ENCODE results near the gene TMEM150B. TPM values are rescaled to one million over a fixed set of nuclear protein-coding genes. Genes with fewer than 3 reads are reported as not detected.

TMEM150B gene
- total RNA-seq, 1 experiment from 2014 or later, result not detected

DNA sequence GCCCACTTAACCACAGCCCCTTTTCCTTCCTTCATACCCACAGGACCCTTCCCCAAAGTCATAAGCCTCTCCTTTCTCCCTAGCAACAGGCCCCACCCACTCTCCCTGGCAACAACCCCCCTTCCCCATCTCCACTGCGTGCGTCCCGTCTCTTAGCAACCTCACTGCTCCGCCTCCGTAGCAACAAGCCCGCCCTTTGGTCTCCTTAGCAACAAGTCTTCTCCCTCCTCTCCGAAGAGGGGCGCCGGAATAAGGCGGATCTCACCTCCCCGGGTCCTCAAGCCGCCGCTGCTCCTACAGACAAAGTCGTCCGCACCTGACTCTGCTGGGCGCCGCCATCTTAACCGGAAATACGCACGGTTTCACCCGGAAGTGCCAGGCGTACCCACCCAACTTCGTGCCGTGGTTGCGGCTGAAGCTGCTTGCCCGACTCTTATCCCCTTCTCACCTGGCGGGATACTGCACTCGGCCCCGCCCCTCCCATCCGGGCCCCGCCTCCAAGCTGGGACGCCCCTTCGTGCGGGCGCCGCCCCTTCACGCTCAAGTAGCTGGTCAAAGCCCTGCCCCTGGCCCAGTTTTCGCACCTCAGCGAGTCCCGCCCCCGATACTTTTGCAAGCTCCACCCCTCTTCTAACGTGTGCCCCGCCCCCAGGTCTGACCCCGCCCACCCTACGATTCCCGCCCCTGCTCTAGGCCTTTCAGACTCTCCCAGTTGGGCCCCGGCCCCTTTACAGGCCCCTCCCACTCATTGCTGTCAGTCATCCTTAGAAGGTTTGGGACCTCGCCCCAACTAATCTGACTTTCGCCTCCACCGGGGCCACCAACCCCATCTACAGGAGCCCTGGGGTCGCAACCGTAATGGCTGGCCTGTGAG lies 45.1 kb downstream of the TMEM150B start, which contains the start of gene HSPBP1:
HSPBP1 (minus strand) TSS at position 341 of the 874 bp plus-strand sequence. CDS start 502 bp downstream, outside the sequence.
- ChIA-PET POLR2A (interaction anchor here (0.8 to 3.3 kb wide), 11 partner anchors 13 to 193 kb away, joined by 3 to 26 read pairs (median 4); partner anchors contain the start of genes KMT5C, PPP6R1, TMEM238 and UBE2S), CTCF (interaction anchor here (0.6 to 1.3 kb wide), 5 partner anchors 12 to 120 kb away, joined by 3 to 5 read pairs (median 4); partner anchors contain the start of gene KMT5C), RAD21 (ENCODE audit: low non-redundant PET in 1 of 2, low total read pairs in 2 of 2, uncharacterized antibody in 2 of 2, unreplicated experiment in 2 of 2) (no interaction called here)
- Histone ChIP-seq H2AFZ (ENCODE audit: low read depth, low read length, poor library complexity, severe bottlenecking) (no peak within 1 kb of the TSS), H3K9me2 (ENCODE audit: insufficient read depth) (no peaks in the 10 kb centered on the region), H3K36me3 (ENCODE audit: control insufficient read depth in 1 of 2, insufficient read depth in 2 of 2, low read length in 2 of 2) (peaks cover 5 to 12% of the 10 kb centered on the region in 2 experiments; a peak in 3 of 4 replicates), H3K9me3 (ENCODE audit: control insufficient read depth in 1 of 2, insufficient read depth in 1 of 2, low read depth in 1 of 2, low read length in 2 of 2) (no peaks in the 10 kb centered on the region), H3K4me1 (ENCODE audit: control insufficient read depth in 1 of 2, insufficient read depth in 2 of 2, low read length in 2 of 2) (peaks cover 19 to 35% of the 10 kb centered on the region in 2 experiments), H4K20me1 (ENCODE audit: insufficient read depth) (no peaks in the 10 kb centered on the region), H3K79me2 (ENCODE audit: insufficient read depth, low read length) (peaks cover 20% of the 10 kb centered on the region), H3K27ac (ENCODE audit: low read depth, low read length) (peak within 1 kb of the TSS; percentile 68), H3K27me3 (ENCODE audit: insufficient read depth, low read length) (no peaks in the 10 kb centered on the region), H3K4me2 (ENCODE audit: low read length) (peak within 1 kb of the TSS; percentile 100), H3K9ac (ENCODE audit: low read length) (peak within 1 kb of the TSS; percentile 89), H3K4me3 (replicated peaks in 1 of 2; ENCODE audit: low read depth in 1 of 2, low read length in 2 of 2) (peak within 1 kb of the TSS; percentile 97 to 99)
- no TSS peak for BruUV-seq (replicated peaks)
- peak; percentile 94 for ATAC-seq
- DNase-seq (ENCODE audit: low read depth, low spot score), result peak; percentile 98
- intact Hi-C loops (cut with micrococcal nuclease), result no loop called here
- TF ChIP-seq ELF1 (IDR thresholded peaks at IDR 0.05; ENCODE audit: borderline replicate concordance, low read depth) (no peak; the same call in 1 of the 2 replicates), SP1 (IDR thresholded peaks at IDR 0.05; ENCODE audit: low read depth) (peak; percentile 79), RAD21 (IDR thresholded peaks at IDR 0.05; ENCODE audit: low read depth) (no peak), EGR1 (IDR thresholded peaks at IDR 0.05; ENCODE audit: low read depth) (peak; percentile 51; the same call in 1 of the 2 replicates), POLR2AphosphoS5 (IDR thresholded peaks at IDR 0.05; ENCODE audit: low read depth, low read length) (peak; percentile 76), YY1 (IDR thresholded peaks at IDR 0.05; ENCODE audit: extremely low read depth, insufficient replicate concordance, low read depth, low read length) (peak; percentile 99), EZH2 (IDR thresholded peaks at IDR 0.05) (no peak)
- TF ChIP-seq, protein P1, sequence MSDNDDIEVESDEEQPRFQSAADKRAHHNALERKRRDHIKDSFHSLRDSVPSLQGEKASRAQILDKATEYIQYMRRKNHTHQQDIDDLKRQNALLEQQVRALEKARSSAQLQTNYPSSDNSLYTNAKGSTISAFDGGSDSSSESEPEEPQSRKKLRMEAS (IDR thresholded peaks at IDR 0.05), result peak; percentile 88
- TF ChIP-seq, protein P2, sequence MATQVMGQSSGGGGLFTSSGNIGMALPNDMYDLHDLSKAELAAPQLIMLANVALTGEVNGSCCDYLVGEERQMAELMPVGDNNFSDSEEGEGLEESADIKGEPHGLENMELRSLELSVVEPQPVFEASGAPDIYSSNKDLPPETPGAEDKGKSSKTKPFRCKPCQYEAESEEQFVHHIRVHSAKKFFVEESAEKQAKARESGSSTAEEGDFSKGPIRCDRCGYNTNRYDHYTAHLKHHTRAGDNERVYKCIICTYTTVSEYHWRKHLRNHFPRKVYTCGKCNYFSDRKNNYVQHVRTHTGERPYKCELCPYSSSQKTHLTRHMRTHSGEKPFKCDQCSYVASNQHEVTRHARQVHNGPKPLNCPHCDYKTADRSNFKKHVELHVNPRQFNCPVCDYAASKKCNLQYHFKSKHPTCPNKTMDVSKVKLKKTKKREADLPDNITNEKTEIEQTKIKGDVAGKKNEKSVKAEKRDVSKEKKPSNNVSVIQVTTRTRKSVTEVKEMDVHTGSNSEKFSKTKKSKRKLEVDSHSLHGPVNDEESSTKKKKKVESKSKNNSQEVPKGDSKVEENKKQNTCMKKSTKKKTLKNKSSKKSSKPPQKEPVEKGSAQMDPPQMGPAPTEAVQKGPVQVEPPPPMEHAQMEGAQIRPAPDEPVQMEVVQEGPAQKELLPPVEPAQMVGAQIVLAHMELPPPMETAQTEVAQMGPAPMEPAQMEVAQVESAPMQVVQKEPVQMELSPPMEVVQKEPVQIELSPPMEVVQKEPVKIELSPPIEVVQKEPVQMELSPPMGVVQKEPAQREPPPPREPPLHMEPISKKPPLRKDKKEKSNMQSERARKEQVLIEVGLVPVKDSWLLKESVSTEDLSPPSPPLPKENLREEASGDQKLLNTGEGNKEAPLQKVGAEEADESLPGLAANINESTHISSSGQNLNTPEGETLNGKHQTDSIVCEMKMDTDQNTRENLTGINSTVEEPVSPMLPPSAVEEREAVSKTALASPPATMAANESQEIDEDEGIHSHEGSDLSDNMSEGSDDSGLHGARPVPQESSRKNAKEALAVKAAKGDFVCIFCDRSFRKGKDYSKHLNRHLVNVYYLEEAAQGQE (IDR thresholded peaks at IDR 0.05; ENCODE audit: low read depth), result no peak

Measured in HCT116 (cell line).